Measurements from ENCODE around the gene TBXA2R.
A peak's percentile ranks its signal among the peaks of the same experiment; 100 is the strongest.
"Not testable (repeated sequence)": the region's sequence is repeated elsewhere in the genome, so short reads cannot be mapped to it uniquely, and the experiment has no call there.

Gene TBXA2R

DNA sequence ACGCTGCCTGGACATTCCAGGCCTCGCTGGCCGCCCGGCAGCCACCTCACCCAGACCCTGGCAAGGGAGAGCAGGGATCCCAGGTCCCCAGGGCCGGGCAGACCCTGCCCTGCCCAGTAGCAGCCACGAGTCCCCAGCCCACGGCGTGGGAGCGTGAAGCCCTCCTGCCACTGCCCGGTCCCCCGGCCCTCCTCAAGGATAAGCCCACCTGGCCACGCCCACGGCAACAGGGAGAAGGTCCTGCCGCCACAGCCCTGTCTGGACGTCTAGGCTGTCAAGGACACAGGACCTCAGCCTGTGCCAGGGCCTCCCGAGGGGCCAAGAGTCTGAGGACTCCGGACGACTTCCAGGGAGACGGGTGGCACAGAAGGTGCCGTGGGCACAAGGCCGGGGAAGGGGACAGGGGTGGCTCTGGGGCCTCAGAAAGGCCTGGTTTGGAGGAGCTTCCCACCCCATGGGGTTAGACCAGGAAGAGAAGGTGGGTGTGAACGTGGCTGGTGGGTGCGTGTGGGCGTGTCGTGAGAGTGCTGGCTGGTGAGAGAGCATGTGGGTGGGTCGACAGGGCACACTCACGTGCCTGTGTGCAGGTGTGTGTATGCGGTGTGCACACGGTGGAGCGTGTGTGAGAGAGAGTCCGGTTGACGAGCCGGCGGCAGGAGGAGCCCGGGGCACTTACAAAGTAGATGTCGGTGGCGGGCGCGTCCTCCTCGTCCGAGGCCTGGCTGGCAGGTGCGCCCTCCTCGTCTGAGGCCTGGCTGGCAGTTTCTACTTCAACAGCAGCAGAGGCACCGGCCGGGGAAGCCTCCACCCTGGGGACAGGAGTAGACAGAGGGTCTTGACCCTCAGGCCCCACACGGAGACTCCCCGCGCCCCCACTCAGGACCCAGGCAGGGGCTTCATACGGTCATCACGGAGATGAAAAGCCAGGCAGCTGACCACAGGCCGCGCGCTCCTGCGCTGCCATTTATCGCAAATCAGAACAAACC lies 31.8 kb upstream of the TBXA2R start:
- DNase-seq = no peak

DNA sequence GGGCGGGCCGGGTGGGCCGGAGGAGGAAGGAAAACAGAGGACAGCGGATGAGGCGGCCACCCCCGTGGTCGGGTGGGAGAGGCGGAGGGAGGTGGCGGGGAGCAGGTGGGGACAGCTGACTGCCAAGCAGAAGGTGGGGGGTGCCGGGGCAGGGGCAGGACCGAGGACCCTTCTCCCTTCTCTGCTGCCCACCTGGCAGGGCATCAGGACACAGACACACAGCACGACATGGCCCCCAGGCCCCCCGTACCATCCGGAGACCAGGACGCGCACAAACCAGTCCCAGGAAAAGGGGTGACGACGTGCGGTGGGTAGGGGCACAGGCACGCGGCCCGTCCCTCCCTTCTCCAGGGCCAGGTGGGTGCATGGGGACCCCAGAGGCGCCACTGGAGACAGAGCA lies 30.9 kb upstream of the TBXA2R start:
- DNase-seq = no peak

GRCh38 chr19:3636962-3637361 lies 30.3 kb upstream of the TBXA2R start:
- no peak for DNase-seq

DNA sequence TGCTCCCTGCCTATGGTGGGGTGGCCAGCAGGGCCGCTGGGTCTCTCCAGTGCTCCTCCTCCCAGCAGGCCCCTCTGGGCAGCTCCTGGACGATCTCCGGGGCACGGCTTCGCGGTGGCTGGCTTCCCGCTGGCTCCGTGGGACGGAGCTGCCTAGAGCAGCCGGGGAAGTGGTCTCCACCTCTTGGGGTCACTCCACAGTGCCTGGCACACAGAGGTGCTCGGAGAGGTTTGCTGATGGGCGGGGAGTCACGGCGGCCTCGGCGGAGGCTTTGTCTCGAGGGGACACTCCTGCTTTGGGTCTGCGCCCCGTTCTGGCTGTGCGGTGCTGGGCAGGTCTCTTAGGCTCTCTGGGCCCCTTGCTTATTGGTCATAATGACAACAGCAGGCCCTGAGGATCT lies 29.8 kb upstream of the TBXA2R start:
- DNase-seq = no peak

- DNase-seq = no peak
These were observed 27.9 kb upstream of the TBXA2R start for GRCh38 chr19:3634496-3635045.

DNA sequence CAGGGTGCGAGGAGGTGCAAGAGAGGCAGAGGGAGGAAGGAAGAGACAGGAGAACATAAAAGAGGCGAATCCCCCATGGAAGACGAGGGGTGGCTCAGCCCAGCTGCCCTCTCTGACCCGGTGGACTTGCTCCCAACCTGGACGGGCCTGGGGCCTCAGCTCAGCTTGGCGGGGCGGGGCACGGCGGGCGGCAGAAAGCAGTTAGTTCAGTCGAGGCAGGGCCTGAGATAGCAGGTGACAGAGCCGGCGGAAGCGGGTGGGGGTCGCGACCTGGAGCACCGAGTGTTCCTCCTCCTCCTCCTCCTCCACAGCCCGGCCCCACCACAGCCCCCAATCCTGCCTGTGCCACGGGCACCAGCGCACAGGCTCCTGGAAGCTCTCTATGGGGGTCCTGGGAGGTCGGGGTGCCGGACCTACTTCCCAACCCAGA lies 26.9 kb upstream of the TBXA2R start:
- no peak for DNase-seq

DNA sequence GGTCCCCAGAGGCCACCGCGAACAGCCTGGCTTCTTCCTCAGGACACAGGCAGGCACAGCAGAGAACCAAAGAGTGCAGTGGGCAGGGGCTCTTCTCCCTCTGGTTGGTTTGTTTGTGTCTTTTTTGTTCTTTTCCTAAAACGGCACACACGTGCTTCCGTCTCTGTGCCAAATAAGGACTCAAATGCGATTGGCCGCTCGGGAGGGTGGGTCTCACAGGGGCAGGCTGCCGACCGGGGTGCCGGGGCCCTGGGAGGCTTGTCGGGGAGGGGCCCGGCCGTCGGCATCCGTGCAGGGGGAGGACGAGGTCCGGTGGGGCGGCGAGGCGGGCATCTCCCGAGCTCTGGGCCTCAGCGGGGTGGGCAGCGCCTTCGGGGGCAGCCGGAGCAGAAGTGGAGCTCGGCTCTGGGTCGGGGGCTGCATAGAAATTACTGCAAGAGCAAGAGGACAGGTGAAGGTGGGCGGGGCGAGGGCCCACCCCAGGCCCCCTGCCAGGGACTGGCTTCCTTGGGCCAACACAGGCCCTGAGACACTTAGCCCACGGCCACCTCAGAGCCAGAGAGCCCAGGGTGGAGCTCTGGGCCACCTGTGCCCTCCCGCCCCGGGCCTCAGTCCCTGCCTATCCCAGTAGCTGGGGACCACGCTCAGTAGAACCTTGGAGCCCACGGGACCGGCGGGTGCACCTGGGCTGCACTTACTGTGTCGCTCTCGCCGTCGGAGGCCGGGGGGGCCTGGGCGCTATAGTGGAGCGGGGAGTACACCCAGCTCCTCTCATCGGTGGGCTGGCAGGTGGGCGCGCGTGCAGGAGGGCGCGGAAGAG lies 26.3 kb upstream of the TBXA2R start:
- DNase-seq = no peak

- no peak for DNase-seq
These were observed 25.4 kb upstream of the TBXA2R start for GRCh38 chr19:3632098-3632497.

- DNase-seq = no peak
These were observed 24.6 kb upstream of the TBXA2R start for GRCh38 chr19:3631053-3631861.

DNA sequence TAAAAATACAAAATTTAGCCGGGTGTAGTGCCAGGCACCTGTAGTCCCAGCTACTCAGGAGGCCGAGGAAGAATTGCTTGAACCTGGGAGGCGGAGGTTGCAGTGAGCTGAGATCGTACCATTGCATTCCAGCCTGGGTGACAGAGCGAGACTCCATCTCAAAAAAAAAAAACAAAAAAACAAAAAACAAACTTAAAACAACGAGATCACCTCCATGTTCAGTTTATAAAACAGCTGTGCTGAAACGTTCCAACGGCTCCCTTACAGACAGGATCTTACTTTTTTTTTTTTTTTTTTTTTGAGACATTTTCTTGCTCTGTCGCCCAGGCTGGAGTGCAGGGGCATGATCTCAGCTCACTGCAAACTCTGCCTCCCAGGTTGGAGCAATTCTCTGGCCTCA lies 22.1 kb upstream of the TBXA2R start:
- DNase-seq = not testable (repeated sequence)

GRCh38 chr19:3627351-3627723 lies 20.7 kb upstream of the TBXA2R start:
- DNase-seq = no peak

- peak; percentile 99 for DNase-seq
These were observed 20.0 kb upstream of the TBXA2R start, which contains the start of gene CACTIN for GRCh38 chr19:3626473-3627350. TSS of gene CACTIN (minus strand) at chr19:3626790. CDS start at chr19:3626762, 28 bp downstream.

DNA sequence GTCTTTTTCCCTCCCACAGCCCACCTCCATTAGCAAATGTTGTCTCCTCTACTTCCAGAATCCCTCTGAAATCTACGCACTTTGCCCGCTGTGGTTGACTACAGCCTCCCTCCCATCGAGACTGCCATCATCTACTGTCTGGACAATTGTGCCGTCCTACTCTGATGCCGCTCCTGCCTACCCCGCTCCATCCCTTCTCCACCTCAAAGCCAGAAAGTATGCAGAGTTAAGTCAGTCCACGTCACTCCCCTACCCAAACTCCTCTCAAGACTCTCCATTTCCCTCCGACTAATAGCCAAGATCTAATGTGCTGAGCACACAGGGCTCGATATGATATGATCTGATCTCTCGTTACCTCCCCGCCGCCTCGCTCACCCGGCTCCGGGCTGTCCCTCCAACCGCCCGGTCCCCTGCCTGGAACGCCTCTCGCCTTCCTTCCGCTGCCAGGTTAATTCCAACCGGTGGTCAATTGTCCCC lies 19.4 kb upstream of the TBXA2R start:
- no peak for DNase-seq

GRCh38 chr19:3623716-3624115 lies 17.0 kb upstream of the TBXA2R start:
- DNase-seq = no peak

DNA sequence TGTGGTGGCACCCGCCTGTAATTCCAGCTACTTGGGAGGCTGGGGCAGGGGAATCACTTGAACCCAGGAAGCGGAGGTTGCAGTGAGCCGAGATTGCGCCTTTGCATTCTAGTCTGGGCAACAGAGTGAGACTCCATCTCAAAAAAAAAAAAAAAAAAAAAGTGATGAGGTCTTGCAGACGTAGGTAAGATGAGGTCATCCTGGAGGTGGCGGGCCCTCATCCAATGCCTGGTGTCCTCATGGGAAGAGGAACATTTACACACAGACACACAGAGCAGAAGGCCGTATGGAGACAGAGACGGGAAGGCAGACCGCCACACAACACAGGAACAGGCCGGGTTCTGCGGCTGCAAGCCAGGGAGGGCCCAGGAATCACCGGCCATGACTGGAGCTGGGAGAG lies 15.5 kb upstream of the TBXA2R start:
- no peak for DNase-seq

GRCh38 chr19:3621689-3622088 lies 15.0 kb upstream of the TBXA2R start:
- no peak for DNase-seq

GRCh38 chr19:3620817-3621547 lies 14.3 kb upstream of the TBXA2R start:
- no peak for DNase-seq

DNA sequence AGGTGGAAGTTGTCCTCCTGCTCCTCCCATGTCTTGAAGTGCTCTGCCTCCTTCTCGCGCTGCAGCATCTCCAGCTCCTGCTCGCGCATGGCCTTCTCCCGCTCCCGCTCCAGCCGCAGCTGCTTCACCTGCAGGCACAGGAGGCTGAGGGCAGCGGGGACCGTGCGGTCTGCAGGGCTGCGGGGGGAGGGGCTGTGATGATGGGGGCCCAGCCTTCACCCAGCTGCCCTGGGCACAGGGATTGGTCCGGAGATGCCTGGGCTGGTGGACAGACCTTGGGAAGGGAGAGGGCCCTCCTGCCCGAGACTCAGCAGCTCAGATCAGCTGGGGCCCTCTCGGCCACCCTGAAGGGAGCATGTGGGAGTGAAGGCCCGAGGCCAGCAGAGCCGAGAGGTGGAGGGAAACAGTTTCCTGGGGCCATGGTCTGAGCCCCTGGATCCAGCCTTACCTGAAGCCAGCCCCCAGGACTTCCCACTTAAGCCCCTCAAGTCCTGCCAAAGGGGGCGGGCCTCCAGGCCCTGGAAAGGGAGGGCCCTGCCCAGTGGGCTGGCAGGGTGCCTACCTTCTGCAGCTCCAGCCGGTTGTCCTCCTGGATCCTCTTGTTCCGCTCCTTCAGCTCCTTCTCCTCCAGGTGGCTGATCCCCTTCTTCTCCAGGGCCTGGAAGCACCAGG lies 13.6 kb upstream of the TBXA2R start:
- no peak for DNase-seq

DNA sequence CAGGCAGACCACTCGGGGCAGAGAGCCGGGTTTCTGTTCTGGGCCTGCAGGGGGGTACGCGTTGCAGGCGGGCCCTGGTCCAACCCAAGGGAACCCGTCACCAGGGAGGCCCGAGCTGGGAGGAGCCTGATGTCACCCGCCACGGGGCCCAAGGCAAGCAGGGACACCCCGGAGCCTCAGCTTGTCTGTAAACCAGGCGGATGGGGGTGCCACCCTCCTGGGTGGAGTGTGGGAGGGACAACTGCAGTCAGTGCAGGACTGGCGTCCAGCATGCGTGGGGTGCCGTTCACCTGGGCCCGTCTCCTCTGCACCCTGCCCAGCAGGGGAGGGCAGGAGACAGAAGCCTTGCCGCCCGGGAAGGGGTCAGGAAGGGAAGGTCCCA lies 12.9 kb upstream of the TBXA2R start:
- DNase-seq = no peak
